Choroid plexus epithelial cell (primary cell): ENCODE measurements around the gene CDH20.

Source experiments
- DNase-seq: peaks from one replicate; pipeline ENCODE4 v3.0.0-alpha.2; 2010; ENCODE audit warnings: low read depth
- H3K4me3 ChIP-seq: 2 replicates; pipeline ENCODE4 v1.5.1; 2011; ENCODE audit warnings: low read depth, mild to moderate bottlenecking, control low read depth, low read length, moderate library complexity
- TF ChIP-seq, protein P1 (sequence below): conservative IDR thresholded peaks from 2 replicates; pipeline ENCODE4 v1.5.1; 2011; ENCODE audit warnings: low read depth, mild to moderate bottlenecking, control low read depth, inconsistent platforms, low read length, moderate library complexity

The CDH20 gene

GRCh38 chr18:61388010-61388409 is 54.8 kb downstream of the CDH20 start:
- TF ChIP-seq, protein P1, sequence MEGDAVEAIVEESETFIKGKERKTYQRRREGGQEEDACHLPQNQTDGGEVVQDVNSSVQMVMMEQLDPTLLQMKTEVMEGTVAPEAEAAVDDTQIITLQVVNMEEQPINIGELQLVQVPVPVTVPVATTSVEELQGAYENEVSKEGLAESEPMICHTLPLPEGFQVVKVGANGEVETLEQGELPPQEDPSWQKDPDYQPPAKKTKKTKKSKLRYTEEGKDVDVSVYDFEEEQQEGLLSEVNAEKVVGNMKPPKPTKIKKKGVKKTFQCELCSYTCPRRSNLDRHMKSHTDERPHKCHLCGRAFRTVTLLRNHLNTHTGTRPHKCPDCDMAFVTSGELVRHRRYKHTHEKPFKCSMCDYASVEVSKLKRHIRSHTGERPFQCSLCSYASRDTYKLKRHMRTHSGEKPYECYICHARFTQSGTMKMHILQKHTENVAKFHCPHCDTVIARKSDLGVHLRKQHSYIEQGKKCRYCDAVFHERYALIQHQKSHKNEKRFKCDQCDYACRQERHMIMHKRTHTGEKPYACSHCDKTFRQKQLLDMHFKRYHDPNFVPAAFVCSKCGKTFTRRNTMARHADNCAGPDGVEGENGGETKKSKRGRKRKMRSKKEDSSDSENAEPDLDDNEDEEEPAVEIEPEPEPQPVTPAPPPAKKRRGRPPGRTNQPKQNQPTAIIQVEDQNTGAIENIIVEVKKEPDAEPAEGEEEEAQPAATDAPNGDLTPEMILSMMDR, result no peak
- H3K4me3 ChIP-seq, result no peak overlapping the region
- peak; percentile 30 for DNase-seq

GRCh38 chr18:61394983-61395382 is 61.8 kb downstream of the CDH20 start:
- DNase-seq, result peak; percentile 26
- H3K4me3 ChIP-seq, result no peak overlapping the region
- TF ChIP-seq, protein P1, result no peak

DNA sequence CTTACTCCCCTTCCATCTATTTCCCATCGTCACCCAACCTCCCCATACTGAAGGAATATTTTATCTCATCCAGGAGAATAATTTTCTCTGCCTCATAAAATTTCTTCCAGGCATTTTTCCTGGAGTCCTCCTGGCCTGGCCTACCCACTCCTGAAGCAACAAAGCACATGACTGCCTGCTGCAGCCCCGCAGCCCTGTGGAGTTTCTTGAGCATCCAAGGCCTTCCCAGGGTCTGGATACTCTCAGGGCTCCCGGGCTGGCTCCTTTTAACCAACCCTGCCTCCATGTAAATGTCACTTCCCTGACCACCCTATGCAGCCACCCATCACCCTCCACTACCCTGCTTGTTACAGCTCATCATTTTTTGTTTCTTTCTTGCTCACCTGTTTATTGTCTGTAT is 64.0 kb downstream of the CDH20 start:
- no peak for DNase-seq
- TF ChIP-seq, protein P1, result no peak
- no peak overlapping the region for H3K4me3 ChIP-seq

- no peak overlapping the region for H3K4me3 ChIP-seq
- TF ChIP-seq, protein P1, result no peak
- peak; percentile 62 for DNase-seq
Observed at GRCh38 chr18:61398961-61399705, 65.9 kb downstream of the CDH20 start.

GRCh38 chr18:61400016-61400635 is 66.9 kb downstream of the CDH20 start:
- peak; percentile 17 for DNase-seq
- no peak overlapping the region for H3K4me3 ChIP-seq
- TF ChIP-seq, protein P1, result no peak

GRCh38 chr18:61400716-61401115 is 67.5 kb downstream of the CDH20 start:
- no peak overlapping the region for H3K4me3 ChIP-seq
- TF ChIP-seq, protein P1, result no peak
- peak; percentile 71 for DNase-seq

DNA sequence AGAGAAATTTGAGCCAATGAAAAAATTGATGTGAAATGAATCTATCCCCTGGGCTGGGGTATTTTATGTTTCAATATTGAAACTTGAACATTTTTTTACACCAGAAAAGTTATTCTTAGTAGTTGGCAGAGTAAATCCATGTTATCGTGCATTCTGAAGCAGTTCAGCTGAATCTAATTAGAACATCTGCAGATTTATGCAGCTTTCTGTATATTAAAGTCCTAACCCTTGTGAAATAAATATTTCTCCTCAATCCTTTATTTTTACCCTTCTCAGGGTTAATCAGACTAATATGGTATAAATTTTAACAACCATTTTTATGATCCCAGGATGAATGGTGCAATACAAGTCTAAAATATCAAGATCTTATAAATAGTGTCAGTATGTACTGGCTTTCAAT is 69.5 kb downstream of the CDH20 start:
- no peak overlapping the region for H3K4me3 ChIP-seq
- no peak for DNase-seq
- TF ChIP-seq, protein P1, result no peak
